A673 (cell line): Measurements from ENCODE around the gene MGST2. TPM values are rescaled to one million over a fixed set of nuclear protein-coding genes. Genes with fewer than 3 reads are reported as not detected.

Experiments used
- BruUV-seq: library from RNA; stranded (reverse); fragments of 400-500 nt; replicated peaks from 2 replicates; lab custom pipeline; 2021; lab: Mats Ljungman, UMichigan
- CTCF ChIA-PET: fragments of 300-600 bp; sonication (Branson Sonifier 250); formaldehyde crosslinking; loops from one replicate; lab custom pipeline; 2022; ENCODE audit warnings: antibody characterized with exemption; lab: Charles Lee
- POLR2A ChIA-PET: fragments of 300-600 bp; sonication (Branson Sonifier 250); formaldehyde crosslinking; loops from one replicate; lab custom pipeline; 2022; ENCODE audit warnings: antibody characterized with exemption; ENCODE audit not compliant: low non-redundant PET; lab: Charles Lee
- DNase-seq: peaks from one replicate; pipeline ENCODE4 v3.0.0-alpha.2; 2015; ENCODE audit warnings: low spot score
- H3K27ac ChIP-seq: fragments of 200-600 bp; sonication (generic); 2 replicates; pipeline ENCODE4 v1.5.1; 2016; ENCODE audit warnings: mixed run types, low read depth, mild to moderate bottlenecking, mixed read lengths, antibody characterized with exemption, low read length; ENCODE audit not compliant: poor library complexity, severe bottlenecking
- H3K27me3 ChIP-seq: fragments of 200-600 bp; sonication (generic); replicated peaks from 2 replicates; pipeline ENCODE4 v1.6.1; 2017; ENCODE audit warnings: mixed run types, low read depth, mild to moderate bottlenecking, mixed read lengths, antibody characterized with exemption, low read length; ENCODE audit not compliant: insufficient read depth, poor library complexity
- H3K36me3 ChIP-seq: fragments of 200-600 bp; sonication (generic); 2 replicates; pipeline ENCODE4 v1.6.1; 2016; ENCODE audit warnings: mixed run types, mild to moderate bottlenecking, mixed read lengths, antibody characterized with exemption, low read length; ENCODE audit not compliant: insufficient read depth, poor library complexity, severe bottlenecking
- H3K4me1 ChIP-seq: fragments of 200-600 bp; sonication (generic); 2 replicates; pipeline ENCODE4 v1.6.1; 2017; ENCODE audit warnings: mixed run types, mild to moderate bottlenecking, mixed read lengths, antibody characterized with exemption, low read length; ENCODE audit not compliant: insufficient read depth, poor library complexity, severe bottlenecking
- H3K4me3 ChIP-seq: fragments of 200-600 bp; sonication (generic); 2 replicates; pipeline ENCODE4 v1.5.1; 2016; ENCODE audit warnings: low read depth, mixed run types, mild to moderate bottlenecking, mixed read lengths, low read length; ENCODE audit not compliant: poor library complexity, severe bottlenecking
- H3K9me3 ChIP-seq: fragments of 200-600 bp; sonication (generic); 2 replicates; pipeline ENCODE4 v1.6.1; 2016; ENCODE audit warnings: mixed run types, low read depth, mild to moderate bottlenecking, mixed read lengths, antibody characterized with exemption, low read length; ENCODE audit not compliant: poor library complexity, severe bottlenecking
- CTCF ChIP-seq: fragments of 300-800, 200-600 bp; sonication (generic); conservative IDR thresholded peaks from 2 replicates; pipeline ENCODE4 v1.5.1; 2017; ENCODE audit warnings: low read depth, mild to moderate bottlenecking, antibody characterized with exemption, low read length, moderate library complexity, mixed read lengths
- EZH2 ChIP-seq: fragments of 200-600 bp; sonication (generic); IDR thresholded peaks from 2 replicates; pipeline ENCODE4 v1.6.1; 2017; ENCODE audit warnings: borderline replicate concordance, low read depth, mild to moderate bottlenecking, mixed read lengths, antibody characterized with exemption, low read length; ENCODE audit not compliant: poor library complexity, severe bottlenecking
- intact Hi-C: fragments of 100-400 bp; cut with micrococcal nuclease; formaldehyde crosslinking; loops from one replicate; pipeline ENCODE4 v1.10.0; 2022; ENCODE audit not compliant: unreplicated experiment
- total RNA-seq: library from RNA; stranded (reverse); gene quantifications from 2 replicates; pipeline ENCODE4 v1.2.3, GENCODE V29; 2021

The MGST2 gene
- total RNA-seq, 1 experiment from 2014 or later: 7.0 TPM

- POLR2A ChIA-PET: no interaction called here
- Histone ChIP-seq H3K9me3 (no peaks in the 10 kb centered on the region), H3K4me3 (no peak overlapping the region), H3K27ac (no peak overlapping the region), H3K27me3 (no peaks in the 10 kb centered on the region), H3K4me1 (peaks cover 4% of the 10 kb centered on the region), H3K36me3 (no peaks in the 10 kb centered on the region)
- DNase-seq: peak; percentile 74
- intact Hi-C loops: no loop called here
- BruUV-seq: no TSS peak
- CTCF ChIA-PET: no interaction called here
- TF ChIP-seq EZH2 (no peak), CTCF (peak; percentile 38; the same call in 1 of the 2 replicates)
Measured at GRCh38 chr4:139740531-139741041, 75.0 kb downstream of the MGST2 start.

- Histone ChIP-seq H3K4me3 (no peak overlapping the region), H3K9me3 (no peaks in the 10 kb centered on the region), H3K36me3 (no peaks in the 10 kb centered on the region), H3K27me3 (no peaks in the 10 kb centered on the region), H3K27ac (no peak overlapping the region), H3K4me1 (peaks cover 4% of the 10 kb centered on the region)
- intact Hi-C loops: no loop called here
- no peak for DNase-seq
- ChIA-PET POLR2A (no interaction called here), CTCF (no interaction called here)
- TF ChIP-seq EZH2: no peak
- no peak for TF ChIP-seq CTCF
- no TSS peak for BruUV-seq
Measured at GRCh38 chr4:139743027-139743426, 77.4 kb downstream of the MGST2 start.

- no peaks in the 10 kb centered on the region for H3K36me3 ChIP-seq
- ChIA-PET POLR2A (no interaction called here), CTCF (no interaction called here)
- H3K27ac ChIP-seq: no peak overlapping the region
- H3K27me3 ChIP-seq: no peaks in the 10 kb centered on the region
- H3K4me1 ChIP-seq: peaks cover 4% of the 10 kb centered on the region
- no peaks in the 10 kb centered on the region for H3K9me3 ChIP-seq
- TF ChIP-seq EZH2: no peak
- TF ChIP-seq CTCF: no peak
- BruUV-seq: no TSS peak
- no peak overlapping the region for H3K4me3 ChIP-seq
- intact Hi-C loops: no loop called here
- no peak for DNase-seq
Measured at GRCh38 chr4:139744232-139744631, 78.6 kb downstream of the MGST2 start.
